Caco-2 (cell line): ENCODE measurements around the gene WDFY2. TPM values are rescaled to one million over a fixed set of nuclear protein-coding genes. Genes with fewer than 3 reads are reported as not detected.

Experiments
- BruUV-seq: library from RNA; stranded (reverse); fragments of 400-500 nt; replicated peaks from 2 replicates; lab custom pipeline; 2021; lab: Mats Ljungman, UMichigan
- CTCF ChIA-PET: fragments of 300-600 bp; sonication (Branson Sonifier 250); formaldehyde crosslinking; loops from one replicate; lab custom pipeline; 2022; ENCODE audit warnings: antibody characterized with exemption; lab: Charles Lee
- POLR2A ChIA-PET: fragments of 300-600 bp; sonication (Branson Sonifier 250); formaldehyde crosslinking; loops from one replicate; lab custom pipeline; 2022; ENCODE audit warnings: antibody characterized with exemption; lab: Charles Lee
- DNase-seq, 2 experiments: peaks; one replicate each; pipeline versions ENCODE4 v3.0.0 to v3.0.0-alpha.2; 2020 to 2022
- H3K27me3 ChIP-seq: replicated peaks from 2 replicates; pipeline ENCODE4 v1.6.0; 2011; ENCODE audit warnings: low read length; ENCODE audit not compliant: control insufficient read depth, insufficient read depth
- H3K36me3 ChIP-seq: 2 replicates; pipeline ENCODE4 v1.5.1; 2011; ENCODE audit warnings: low read length; ENCODE audit not compliant: control insufficient read depth, insufficient read depth
- H3K4me1 ChIP-seq: fragments of 250-450 bp; sonication (Bioruptor Pico); 2 replicates; pipeline ENCODE4 v1.5.1; 2020; ENCODE audit warnings: mild to moderate bottlenecking
- H3K4me3 ChIP-seq: 2 replicates; pipeline ENCODE4 v1.5.1; 2011; ENCODE audit warnings: low read depth, mild to moderate bottlenecking, control low read depth, low read length
- H3K9me3 ChIP-seq: fragments of 250-450 bp; sonication (Bioruptor Pico); 2 replicates; pipeline ENCODE4 v1.5.1; 2020; ENCODE audit warnings: mild to moderate bottlenecking, moderate library complexity
- H3K27ac Mint-ChIP-seq: one replicate; pipeline ENCODE4 v1.8.0; 2022; ENCODE audit warnings: mixed read lengths; ENCODE audit not compliant: unreplicated experiment
- H3K27me3 Mint-ChIP-seq: one replicate; pipeline ENCODE4 v1.8.0; 2022; ENCODE audit warnings: mixed read lengths; ENCODE audit not compliant: insufficient read depth, unreplicated experiment
- H3K36me3 Mint-ChIP-seq: one replicate; pipeline ENCODE4 v1.8.0; 2022; ENCODE audit warnings: mild to moderate bottlenecking, mixed read lengths; ENCODE audit not compliant: insufficient read depth, unreplicated experiment
- H3K4me1 Mint-ChIP-seq: one replicate; pipeline ENCODE4 v1.8.0; 2022; ENCODE audit warnings: low read depth, mixed read lengths; ENCODE audit not compliant: unreplicated experiment
- H3K4me3 Mint-ChIP-seq: one replicate; pipeline ENCODE4 v1.8.0; 2022; ENCODE audit warnings: mild to moderate bottlenecking, moderate library complexity, mixed read lengths; ENCODE audit not compliant: unreplicated experiment
- H3K9me3 Mint-ChIP-seq: one replicate; pipeline ENCODE4 v1.8.0; 2022; ENCODE audit warnings: mixed read lengths; ENCODE audit not compliant: unreplicated experiment
- intact Hi-C: fragments of 100-400 bp; cut with micrococcal nuclease; formaldehyde crosslinking; loops from one replicate; pipeline ENCODE4 v1.10.0; 2022; ENCODE audit not compliant: unreplicated experiment
- microRNA-seq: library from miRNA; unstranded; fragments of <30 nt; microRNA quantifications from one replicate; pipeline ENCODE4 v1.2.0, GENCODE V29; 2022
- total RNA-seq: library from RNA; stranded (reverse); gene quantifications from 2 replicates; pipeline ENCODE4 v1.2.3, GENCODE V29; 2022
- TF ChIP-seq, protein P1 (sequence below), 2 experiments: fragments of 200-600 bp in 1 of 2; IDR thresholded peaks; 1 replicate in 1 of 2; 2 replicates in 1 of 2; pipeline versions ENCODE4 v1.5.1 to v1.8.0; 2011 to 2022; ENCODE audit warnings: antibody characterized with exemption in 1 of 2, control low read depth in 1 of 2, inconsistent platforms in 1 of 2, low read depth in 1 of 2, low read length in 1 of 2, mild to moderate bottlenecking in 1 of 2, moderate library complexity in 1 of 2; ENCODE audit not compliant: insufficient read depth in 1 of 2, severe bottlenecking in 1 of 2, unreplicated experiment in 1 of 2

The WDFY2 gene
- total RNA-seq, 1 experiment from 2014 or later: 9.2 TPM

DNA sequence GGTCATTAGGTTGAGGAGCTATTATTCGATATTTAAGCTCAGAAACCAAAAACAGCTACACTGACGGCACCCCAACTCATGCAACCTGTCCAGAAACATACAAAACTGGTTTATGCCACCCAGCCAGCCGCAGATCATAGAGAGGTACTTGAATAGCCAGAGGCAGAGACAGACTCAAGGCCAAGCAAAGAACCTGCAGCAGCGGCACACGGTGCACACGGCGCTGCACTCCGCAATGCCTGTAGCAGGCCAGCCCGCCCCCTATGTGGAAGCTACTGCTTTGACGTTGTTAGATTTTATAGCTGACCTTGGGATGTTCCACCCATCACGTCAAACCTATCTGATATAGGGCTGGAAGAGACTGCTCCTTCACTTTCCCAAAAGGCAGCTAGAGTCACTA lies 231.6 kb downstream of the WDFY2 start:
- no peak overlapping the region for H3K4me3 ChIP-seq
- Mint-ChIP-seq H3K27ac (no peak overlapping the region), H3K9me3 (no peaks in the 10 kb centered on the region), H3K4me3 (no peak overlapping the region), H3K4me1 (peaks cover 14% of the 10 kb centered on the region), H3K36me3 (no peaks in the 10 kb centered on the region), H3K27me3 (peaks cover 21% of the 10 kb centered on the region)
- POLR2A ChIA-PET: interaction anchor here (0.7 kb wide), 1 partner anchor 363 kb away, joined by 3 read pairs; no protein-coding TSS in a partner anchor
- CTCF ChIA-PET: interaction anchor here (0.9 to 1.6 kb wide), 5 partner anchors 18 to 385 kb away, joined by 3 to 11 read pairs (median 3); partner anchors contain the start of gene NEK5
- TF ChIP-seq, protein P1, sequence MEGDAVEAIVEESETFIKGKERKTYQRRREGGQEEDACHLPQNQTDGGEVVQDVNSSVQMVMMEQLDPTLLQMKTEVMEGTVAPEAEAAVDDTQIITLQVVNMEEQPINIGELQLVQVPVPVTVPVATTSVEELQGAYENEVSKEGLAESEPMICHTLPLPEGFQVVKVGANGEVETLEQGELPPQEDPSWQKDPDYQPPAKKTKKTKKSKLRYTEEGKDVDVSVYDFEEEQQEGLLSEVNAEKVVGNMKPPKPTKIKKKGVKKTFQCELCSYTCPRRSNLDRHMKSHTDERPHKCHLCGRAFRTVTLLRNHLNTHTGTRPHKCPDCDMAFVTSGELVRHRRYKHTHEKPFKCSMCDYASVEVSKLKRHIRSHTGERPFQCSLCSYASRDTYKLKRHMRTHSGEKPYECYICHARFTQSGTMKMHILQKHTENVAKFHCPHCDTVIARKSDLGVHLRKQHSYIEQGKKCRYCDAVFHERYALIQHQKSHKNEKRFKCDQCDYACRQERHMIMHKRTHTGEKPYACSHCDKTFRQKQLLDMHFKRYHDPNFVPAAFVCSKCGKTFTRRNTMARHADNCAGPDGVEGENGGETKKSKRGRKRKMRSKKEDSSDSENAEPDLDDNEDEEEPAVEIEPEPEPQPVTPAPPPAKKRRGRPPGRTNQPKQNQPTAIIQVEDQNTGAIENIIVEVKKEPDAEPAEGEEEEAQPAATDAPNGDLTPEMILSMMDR (IDR thresholded peaks at IDR 0.05; ENCODE audit: insufficient read depth in 1 of 2, low read depth in 1 of 2, low read length in 1 of 2, severe bottlenecking in 1 of 2, unreplicated experiment in 1 of 2): no peak
- no peaks in the 10 kb centered on the region for H3K9me3 ChIP-seq
- intact Hi-C loops: loop anchor here (1.0 to 5.0 kb wide), 6 partner anchors 17 to 385 kb away; no protein-coding TSS in a partner anchor
- H3K36me3 ChIP-seq: no peaks in the 10 kb centered on the region
- BruUV-seq: no TSS peak
- no peaks in the 10 kb centered on the region for H3K4me1 ChIP-seq
- H3K27me3 ChIP-seq: no peaks in the 10 kb centered on the region; the same call in 1 of the 2 replicates
- no peak for DNase-seq

DNA sequence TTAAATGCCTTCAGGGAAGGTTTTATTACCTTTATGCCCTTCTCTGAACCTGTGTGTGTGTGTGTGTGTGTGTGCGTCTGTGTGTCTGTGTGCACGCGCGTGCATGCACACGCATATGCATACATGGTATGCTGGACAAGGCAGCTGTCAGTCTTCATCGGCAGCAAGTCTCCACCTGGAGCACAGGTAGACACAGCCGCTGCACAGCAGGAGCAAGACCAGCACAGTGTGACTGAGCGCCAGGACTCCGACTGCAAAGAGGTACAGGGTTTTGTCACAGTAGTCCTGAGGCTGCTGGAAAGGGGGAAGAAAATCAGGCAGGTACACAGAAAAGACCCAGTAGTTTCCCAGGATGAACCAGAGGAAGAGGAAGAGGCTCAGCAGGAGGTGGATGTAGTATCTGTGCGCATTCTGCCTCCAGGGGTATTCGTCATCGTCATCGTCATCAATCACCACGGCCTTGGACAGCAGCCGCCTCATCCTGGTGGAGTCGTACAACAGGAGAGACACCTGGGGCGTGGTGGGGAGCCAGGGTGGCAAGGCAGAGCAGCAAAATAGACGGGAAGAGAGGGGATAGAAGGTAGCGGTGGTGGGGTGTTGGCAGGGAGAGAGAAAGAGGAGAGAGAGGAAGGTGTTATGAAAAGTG lies 232.5 kb downstream of the WDFY2 start:
- Mint-ChIP-seq H3K27ac (no peak overlapping the region), H3K27me3 (peaks cover 24% of the 10 kb centered on the region), H3K4me1 (peaks cover 14% of the 10 kb centered on the region), H3K9me3 (no peaks in the 10 kb centered on the region), H3K4me3 (no peak overlapping the region), H3K36me3 (no peaks in the 10 kb centered on the region)
- TF ChIP-seq, protein P1 (IDR thresholded peaks at IDR 0.05; ENCODE audit: insufficient read depth in 1 of 2, low read depth in 1 of 2, low read length in 1 of 2, severe bottlenecking in 1 of 2, unreplicated experiment in 1 of 2): no peak
- ChIA-PET POLR2A (interaction anchor here (0.7 kb wide), 1 partner anchor 364 kb away, joined by 3 read pairs; no protein-coding TSS in a partner anchor), CTCF (interaction anchor here (1.6 kb wide), 1 partner anchor 312 kb away, joined by 11 read pairs; the partner anchor contains the start of gene NEK5)
- Histone ChIP-seq H3K4me1 (no peaks in the 10 kb centered on the region), H3K4me3 (no peak overlapping the region), H3K9me3 (no peaks in the 10 kb centered on the region), H3K27me3 (no peaks in the 10 kb centered on the region; the same call in 1 of the 2 replicates), H3K36me3 (no peaks in the 10 kb centered on the region)
- DNase-seq: no peak
- no TSS peak for BruUV-seq
- intact Hi-C loops: loop anchor here (5.0 kb wide), 1 partner anchor 116 kb away; no protein-coding TSS in a partner anchor

Small RNA genes within 50 kb of the gene (microRNA-seq; reads per million reads assigned to microRNA genes)
- gene MIR4703: not detected

Other genes with a start within 250 kb of the WDFY2 start
- not detected in 2 replicates for gene SERPINE3, start 244.8 kb upstream of the WDFY2 start, total RNA-seq
- 42.6 and 46.7 TPM in 2 replicates for gene INTS6, start 131.4 kb upstream of the WDFY2 start, total RNA-seq
- gene DHRS12, start 219.7 kb downstream of the WDFY2 start, total RNA-seq: 12.5 and 14.1 TPM in 2 replicates